SK-N-SH (cell line): ENCODE results near the gene AAGAB. TPM values are rescaled to one million over a fixed set of nuclear protein-coding genes. Genes with fewer than 3 reads are reported as not detected.

Experiments used
- CTCF ChIA-PET: fragments of 300-600, 350-600 bp; formaldehyde crosslinking; extraction: SDS; loops from one replicate; lab custom pipeline; 2021; lab: Yijun Ruan, JAX
- POLR2A ChIA-PET: fragments of 350-600 bp; sonication (Branson Sonifier 250); formaldehyde crosslinking; extraction: SDS; loops from one replicate; lab custom pipeline; 2020; ENCODE audit warnings: antibody characterized with exemption, inconsistent platforms; lab: Yijun Ruan, JAX
- DNase-seq: peaks from one replicate; pipeline ENCODE4 v3.0.0; 2012
- H2AFZ ChIP-seq: fragments of 200-600 bp; sonication (generic); 2 replicates; pipeline ENCODE4 v1.8.1; 2016; ENCODE audit warnings: antibody characterized with exemption, mild to moderate bottlenecking, low read depth
- H3F3A ChIP-seq: fragments of 200-600 bp; sonication (generic); replicated peaks from 2 replicates; pipeline ENCODE3; 2016; ENCODE audit warnings: antibody characterized with exemption, mild to moderate bottlenecking; ENCODE audit not compliant: insufficient read depth
- H3K27ac ChIP-seq, 2 experiments: fragments of 200-500 bp in 1 of 2; fragments of 200-600 bp in 1 of 2; sonication (Bioruptor generic) in 1 of 2; sonication (generic), shearing (Covaris generic) in 1 of 2; 2 replicates each; pipeline versions ENCODE4 v1.5.1 to v1.6.1; 2014 to 2016; ENCODE audit warnings: low read depth in 2 of 2, inconsistent platforms in 1 of 2, low read length in 1 of 2, mild to moderate bottlenecking in 1 of 2, mixed read lengths in 1 of 2
- H3K27me3 ChIP-seq: fragments of 200-600 bp; sonication (generic), shearing (Covaris generic); 2 replicates; pipeline ENCODE4 v1.6.1; 2016; ENCODE audit warnings: mixed run types; ENCODE audit not compliant: insufficient read depth
- H3K36me3 ChIP-seq, 2 experiments: fragments of 200-500 bp in 1 of 2; fragments of 200-600 bp in 1 of 2; sonication (Bioruptor generic) in 1 of 2; sonication (generic) in 1 of 2; replicated peaks in 1 of 2; 2 replicates each; pipeline versions ENCODE3 to v1.5.1; 2014 to 2016; ENCODE audit warnings: low read length in 1 of 2, mild to moderate bottlenecking in 1 of 2; ENCODE audit not compliant: insufficient read depth in 2 of 2, control insufficient read depth in 1 of 2
- H3K4me1 ChIP-seq, 2 experiments: fragments of 200-500 bp in 1 of 2; fragments of 200-600 bp in 1 of 2; sonication (Bioruptor generic) in 1 of 2; sonication (generic), shearing (Covaris generic) in 1 of 2; 2 replicates each; pipeline versions ENCODE4 v1.5.1 to v1.6.1; 2014 to 2016; ENCODE audit warnings: low read depth in 1 of 2, low read length in 1 of 2, mixed run types in 1 of 2; ENCODE audit not compliant: insufficient read depth in 2 of 2, control insufficient read depth in 1 of 2
- H3K4me2 ChIP-seq: fragments of 200-600 bp; sonication (generic), shearing (Covaris generic); 2 replicates; pipeline ENCODE4 v1.6.1; 2017; ENCODE audit warnings: mixed run types
- H3K4me3 ChIP-seq, 2 experiments: fragments of 200-500 bp in 1 of 2; fragments of 200-600 bp in 1 of 2; sonication (Bioruptor generic) in 1 of 2; sonication (generic), shearing (Covaris generic) in 1 of 2; 2 replicates each; pipeline versions ENCODE4 v1.5.1 to v1.8.1; 2014 to 2016; ENCODE audit warnings: low read depth in 2 of 2, inconsistent platforms in 1 of 2, low read length in 1 of 2, mild to moderate bottlenecking in 1 of 2, mixed read lengths in 1 of 2, moderate library complexity in 1 of 2
- H3K79me2 ChIP-seq: fragments of 200-600 bp; sonication (generic); 2 replicates; pipeline ENCODE4 v1.8.1; 2017; ENCODE audit warnings: mild to moderate bottlenecking; ENCODE audit not compliant: insufficient read depth
- H3K9ac ChIP-seq: fragments of 200-600 bp; sonication (generic); 2 replicates; pipeline ENCODE4 v1.6.1; 2017; ENCODE audit warnings: mixed run types
- H3K9me2 ChIP-seq: fragments of 200-600 bp; sonication (generic); 2 replicates; pipeline ENCODE4 v1.6.1; 2017; ENCODE audit warnings: mixed run types
- H3K9me3 ChIP-seq: fragments of 200-600 bp; sonication (generic); 2 replicates; pipeline ENCODE4 v1.6.1; 2017; ENCODE audit warnings: mixed run types, mild to moderate bottlenecking, moderate library complexity
- H4K20me1 ChIP-seq: fragments of 200-600 bp; sonication (generic); 2 replicates; pipeline ENCODE4 v1.6.1; 2017; ENCODE audit warnings: mild to moderate bottlenecking, mixed run types; ENCODE audit not compliant: insufficient read depth
- CHD2 ChIP-seq: fragments of 150-350 bp; IDR thresholded peaks from 2 replicates; pipeline ENCODE4 v1.6.1; 2018; ENCODE audit warnings: low read length; ENCODE audit not compliant: partially characterized antibody
- CTCF ChIP-seq: fragments of 200-600 bp; sonication (generic); IDR thresholded peaks from 2 replicates; pipeline ENCODE4 v1.6.1; 2017; ENCODE audit warnings: antibody characterized with exemption, mild to moderate bottlenecking, moderate library complexity
- ELF1 ChIP-seq: IDR thresholded peaks from 2 replicates; pipeline ENCODE4 v1.4.0; 2012
- EP300 ChIP-seq, 2 experiments: IDR thresholded peaks; 2 replicates each; pipeline versions ENCODE4 v1.4.0 to v1.6.1; 2012; ENCODE audit warnings: borderline replicate concordance in 1 of 2, low read depth in 1 of 2, low read length in 1 of 2
- EZH2phosphoT487 ChIP-seq: fragments of 200-600 bp; sonication (generic); IDR thresholded peaks from 2 replicates; pipeline ENCODE4 v1.6.1; 2017; ENCODE audit warnings: low read depth, mixed run types, mild to moderate bottlenecking, antibody characterized with exemption, moderate library complexity, borderline replicate concordance
- FOSL2 ChIP-seq: IDR thresholded peaks from 2 replicates; pipeline ENCODE4 v1.4.0; 2012; ENCODE audit warnings: low read depth, mild to moderate bottlenecking, moderate library complexity, borderline replicate concordance
- GABPA ChIP-seq: IDR thresholded peaks from 2 replicates; pipeline ENCODE4 v1.4.0; 2012; ENCODE audit warnings: low read depth, mild to moderate bottlenecking
- IRF3 ChIP-seq: fragments of 150-350 bp; IDR thresholded peaks from 2 replicates; pipeline ENCODE4 v1.6.1; 2016; ENCODE audit warnings: mild to moderate bottlenecking, low read depth, low read length
- NFIC ChIP-seq: IDR thresholded peaks from 2 replicates; pipeline ENCODE4 v1.4.0; 2012; ENCODE audit warnings: borderline replicate concordance
- NRF1 ChIP-seq: IDR thresholded peaks from 2 replicates; pipeline ENCODE4 v1.6.1; 2012; ENCODE audit warnings: low read depth, mild to moderate bottlenecking, low read length
- RCOR1 ChIP-seq: fragments of 150-350 bp; IDR thresholded peaks from 2 replicates; pipeline ENCODE4 v1.6.1; 2017; ENCODE audit warnings: antibody characterized with exemption, low read length
- RFX5 ChIP-seq: IDR thresholded peaks from 2 replicates; pipeline ENCODE4 v1.6.1; 2012; ENCODE audit warnings: mild to moderate bottlenecking, improper control_type of control experiment, low read length
- TCF12 ChIP-seq: IDR thresholded peaks from 2 replicates; pipeline ENCODE4 v1.4.0; 2012
- YY1 ChIP-seq: IDR thresholded peaks from 2 replicates; pipeline ENCODE4 v1.4.0; 2012; ENCODE audit warnings: low read depth, mild to moderate bottlenecking
- ZBTB33 ChIP-seq: IDR thresholded peaks from 2 replicates; pipeline ENCODE4 v1.4.0; 2012; ENCODE audit warnings: low read depth, borderline replicate concordance
- WGBS: methylation state at CpG from one replicate; pipeline ENCODE4 v1.1.6; 2017; ENCODE audit warnings: low lambda C conversion rate; 5-methylcytosine and 5-hydroxymethylcytosine counted together
- polyA plus RNA-seq, 3 experiments: library from polyadenylated mRNA; depleted of rRNA; stranded (reverse); fragments of >200 nt; gene quantifications; 2 replicates each; pipeline ENCODE4 v1.2.3, GENCODE V29; 2012

Gene AAGAB
- polyA plus RNA-seq, 1 of the 3 experiments (the other 2 are of a cell fraction): 24.9 TPM

GRCh38 chr15:67167091-67167490 is 87.4 kb downstream of the AAGAB start:
- H3K9ac ChIP-seq: no peak overlapping the region

More at GRCh38 chr15:67167091-67167490, 87.4 kb downstream of the AAGAB start:
- H3F3A ChIP-seq: no peaks in the 10 kb centered on the region
- H3K27me3 ChIP-seq: no peaks in the 10 kb centered on the region
- H3K9me2 ChIP-seq: no peaks in the 10 kb centered on the region
- CTCF ChIA-PET: interaction anchor here (1.0 to 1.5 kb wide), 2 partner anchors 21 to 221 kb away, joined by 3 to 6 read pairs; no protein-coding TSS in a partner anchor
- peaks cover 0 to 13% of the 10 kb centered on the region in 2 experiments; a peak in 2 of 4 replicates for H3K4me1 ChIP-seq
- no peak overlapping the region for H3K4me3 ChIP-seq
- H3K36me3 ChIP-seq: peaks cover 13 to 22% of the 10 kb centered on the region in 2 experiments
- H4K20me1 ChIP-seq: 0 out of 2 replicates have a peak, but pooled peaks cover 5% of the 10 kb centered on the region
- POLR2A ChIA-PET: no interaction called here
- H3K27ac ChIP-seq: no peak overlapping the region
- H3K79me2 ChIP-seq: peaks cover 25% of the 10 kb centered on the region
- DNase-seq: no peak
- no peaks in the 10 kb centered on the region for H3K9me3 ChIP-seq
- WGBS: 96% methylated on average over 4 of the region's 4 CpGs
- H2AFZ ChIP-seq: no peak overlapping the region
- TF ChIP-seq TCF12 (no peak), CTCF (no peak), NFIC (no peak), RCOR1 (no peak), ZBTB33 (no peak), FOSL2 (no peak), YY1 (no peak), ELF1 (no peak), NRF1 (no peak), EP300 (IDR thresholded peaks at IDR 0.05; ENCODE audit: borderline replicate concordance in 1 of 2, low read depth in 1 of 2, low read length in 1 of 2) (no peak), CHD2 (no peak), IRF3 (no peak), RFX5 (no peak), EZH2phosphoT487 (no peak), GABPA (no peak)
- H3K4me2 ChIP-seq: no peak overlapping the region
